ENCODE measurements around the gene MEF2B. TPM values are rescaled to one million over a fixed set of nuclear protein-coding genes. Genes with fewer than 3 reads are reported as not detected.

MEF2B gene
- total and polyA plus RNA-seq, 10 of the 15 experiments (the other 5 are each of a cell fraction or from before 2014, with no cell fraction given), result 0.09 to 33.0 (median 8.9) TPM

- Histone ChIP-seq H3K4me2 (ENCODE audit: control insufficient read depth, insufficient read depth) (no peak overlapping the region; the same call in 1 of the 2 replicates), H3K79me2 (ENCODE audit: control insufficient read depth, insufficient read depth, low read length) (peaks cover 9% of the 10 kb centered on the region), H3K9me3 (replicated peaks; ENCODE audit: control insufficient read depth, insufficient read depth, low read length) (no peaks in the 10 kb centered on the region), H3K27ac (ENCODE audit: control insufficient read depth, insufficient read depth) (no peak overlapping the region), H3K4me3 (no peak overlapping the region), H3K36me3 (ENCODE audit: control insufficient read depth in 2 of 2, insufficient read depth in 2 of 2, low read length in 1 of 2) (no peaks in the 10 kb centered on the region), H3K27me3 (replicated peaks in 1 of 2; ENCODE audit: control insufficient read depth in 2 of 2, insufficient read depth in 2 of 2, low read length in 1 of 2) (no peaks in the 10 kb centered on the region), H2AFZ (ENCODE audit: control insufficient read depth, low read depth, low read length) (no peak overlapping the region), H4K20me1 (ENCODE audit: control insufficient read depth, insufficient read depth) (no peaks in the 10 kb centered on the region), H3K4me1 (ENCODE audit: control insufficient read depth, insufficient read depth, low read length) (peaks cover 27% of the 10 kb centered on the region), H3K9ac (ENCODE audit: control insufficient read depth, insufficient read depth, low read length) (no peak overlapping the region)
- FAIRE-seq, result no peak
- RAD21 ChIA-PET (ENCODE audit: unreplicated experiment), result interaction anchor here (14.0 kb wide), 1 partner anchor 17 kb away, joined by 394 read pairs; no protein-coding TSS in a partner anchor
- in situ Hi-C loops (cut with MboI), result no loop called here
- ATAC-seq, result no peak
- TF ChIP-seq ATF2 (IDR thresholded peaks at IDR 0.05; ENCODE audit: low read length) (no peak), FOS (IDR thresholded peaks at IDR 0.05; ENCODE audit: borderline replicate concordance, extremely low read depth, insufficient read length) (no peak), BMI1 (IDR thresholded peaks at IDR 0.05; ENCODE audit: borderline replicate concordance) (no peak), EGR1 (IDR thresholded peaks at IDR 0.05; ENCODE audit: borderline replicate concordance in 1 of 2, low read depth in 2 of 2, low read length in 2 of 2) (no peak), EP300 (IDR thresholded peaks at IDR 0.05; ENCODE audit: borderline replicate concordance in 1 of 2, control insufficient read depth in 1 of 2, low read depth in 2 of 2, low read length in 2 of 2) (no peak), ATF7 (IDR thresholded peaks at IDR 0.05; ENCODE audit: low read depth) (no peak), ZNF24 (IDR thresholded peaks at IDR 0.05) (no peak), CHD1 (IDR thresholded peaks at IDR 0.05; ENCODE audit: low read depth, low read length) (no peak), STAT1 (conservative IDR thresholded peaks at IDR 0.05) (no peak), HCFC1 (IDR thresholded peaks at IDR 0.05; ENCODE audit: low read length) (no peak), MXI1 (IDR thresholded peaks at IDR 0.05; ENCODE audit: low read depth, low read length) (no peak), PAX8 (IDR thresholded peaks at IDR 0.05) (no peak), DPF2 (IDR thresholded peaks at IDR 0.05) (no peak), EED (IDR thresholded peaks at IDR 0.05; ENCODE audit: low read depth) (no peak), TCF7 (IDR thresholded peaks at IDR 0.05; ENCODE audit: borderline replicate concordance) (no peak), TCF3 (IDR thresholded peaks at IDR 0.05; ENCODE audit: borderline replicate concordance, insufficient read depth, low read depth, low read length) (no peak), ETV6 (conservative IDR thresholded peaks at IDR 0.05 in 1 of 2, IDR thresholded peaks at IDR 0.05 in 1 of 2; ENCODE audit: borderline replicate concordance in 1 of 2, low read depth in 1 of 2) (no peak)
- intact Hi-C loops (cut with micrococcal nuclease; ENCODE audit: unreplicated experiment), result no loop called here
- SMC1A ChIA-PET (ENCODE audit: uncharacterized antibody, unreplicated experiment), result interaction anchor here (0.7 to 2.8 kb wide), 5 partner anchors 10 to 30 kb away, joined by 3 to 9 read pairs (median 4); no protein-coding TSS in a partner anchor
- CTCF ChIA-PET, result interaction anchor here (4.6 to 6.6 kb wide), 3 partner anchors 13 to 25 kb away, joined by 22 to 86 read pairs (median 23); no protein-coding TSS in a partner anchor
- POLR2A ChIA-PET, result interaction anchor here (0.9 kb wide), 1 partner anchor 19 kb away, joined by 3 read pairs; no protein-coding TSS in a partner anchor
- WGBS (ENCODE audit: insufficient coverage, insufficient replicate concordance, low lambda C conversion rate, missing lambda C conversion rate), result 85% methylated on average over 6 of the region's 6 CpGs
- DNase-seq (ENCODE audit: low read depth, low spot score), result no peak
- BruUV-seq (replicated peaks), result no TSS peak
Observed at GRCh38 chr19:19170873-19171672, 1.0 kb upstream of the MEF2B start.
